Measurements from ENCODE around the gene PSEN2.

GRCh38 chr1:226942392-226942791, 72.0 kb downstream of the PSEN2 start:
- TF ChIP-seq EZH2 (IDR thresholded peaks at IDR 0.05; ENCODE audit: borderline replicate concordance, low read length), result no peak
- TF ChIP-seq, protein P1, sequence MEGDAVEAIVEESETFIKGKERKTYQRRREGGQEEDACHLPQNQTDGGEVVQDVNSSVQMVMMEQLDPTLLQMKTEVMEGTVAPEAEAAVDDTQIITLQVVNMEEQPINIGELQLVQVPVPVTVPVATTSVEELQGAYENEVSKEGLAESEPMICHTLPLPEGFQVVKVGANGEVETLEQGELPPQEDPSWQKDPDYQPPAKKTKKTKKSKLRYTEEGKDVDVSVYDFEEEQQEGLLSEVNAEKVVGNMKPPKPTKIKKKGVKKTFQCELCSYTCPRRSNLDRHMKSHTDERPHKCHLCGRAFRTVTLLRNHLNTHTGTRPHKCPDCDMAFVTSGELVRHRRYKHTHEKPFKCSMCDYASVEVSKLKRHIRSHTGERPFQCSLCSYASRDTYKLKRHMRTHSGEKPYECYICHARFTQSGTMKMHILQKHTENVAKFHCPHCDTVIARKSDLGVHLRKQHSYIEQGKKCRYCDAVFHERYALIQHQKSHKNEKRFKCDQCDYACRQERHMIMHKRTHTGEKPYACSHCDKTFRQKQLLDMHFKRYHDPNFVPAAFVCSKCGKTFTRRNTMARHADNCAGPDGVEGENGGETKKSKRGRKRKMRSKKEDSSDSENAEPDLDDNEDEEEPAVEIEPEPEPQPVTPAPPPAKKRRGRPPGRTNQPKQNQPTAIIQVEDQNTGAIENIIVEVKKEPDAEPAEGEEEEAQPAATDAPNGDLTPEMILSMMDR (conservative IDR thresholded peaks at IDR 0.05 in 1 of 2, IDR thresholded peaks at IDR 0.05 in 1 of 2; ENCODE audit: extremely low read depth in 1 of 2, insufficient read depth in 1 of 2, low read depth in 1 of 2, low read length in 2 of 2), result no peak
